ENCODE measurements around the gene SNX14. TPM values are rescaled to one million over a fixed set of nuclear protein-coding genes. Genes with fewer than 3 reads are reported as not detected.

Gene SNX14
- total RNA-seq, 1 experiment from 2014 or later, result 84.8 TPM

DNA sequence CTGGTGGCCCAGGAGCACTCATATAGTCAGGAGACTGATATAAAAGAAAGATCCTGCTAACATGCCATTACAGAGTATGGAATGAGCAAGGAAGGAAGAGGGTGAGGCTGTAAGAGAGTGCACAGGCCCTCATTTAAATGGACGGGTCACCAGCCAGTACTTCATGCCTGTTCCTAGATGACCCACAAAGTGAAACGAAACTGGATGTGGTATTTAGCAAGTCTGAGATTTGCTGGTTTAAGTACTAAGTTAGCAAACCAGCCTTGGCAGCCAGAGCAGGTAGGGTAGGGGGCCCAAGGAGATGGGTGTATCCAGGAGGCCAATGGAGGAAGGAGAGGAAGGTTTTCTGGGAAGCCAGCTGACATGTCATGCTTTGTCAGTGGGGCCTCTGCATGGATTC is 127.9 kb downstream of the SNX14 start:
- no peak overlapping the region for H2AFZ ChIP-seq (ENCODE audit: low read depth, low read length, poor library complexity, severe bottlenecking)
- H3K4me3 ChIP-seq (replicated peaks in 1 of 2; ENCODE audit: low read depth in 1 of 2, low read length in 2 of 2), result no peak overlapping the region
- ChIA-PET CTCF (no interaction called here), POLR2A (interaction anchor here (3.4 kb wide), 1 partner anchor 15 kb away, joined by 45 read pairs; the partner anchor contains the start of gene NT5E), RAD21 (ENCODE audit: low non-redundant PET in 1 of 2, low total read pairs in 2 of 2, uncharacterized antibody in 2 of 2, unreplicated experiment in 2 of 2) (no interaction called here)
- H3K9ac ChIP-seq (ENCODE audit: low read length), result peak overlapping the region; percentile 65
- peak overlapping the region; percentile 80 for H3K27ac ChIP-seq (ENCODE audit: low read depth, low read length)
- 0 out of 4 replicates have a peak, but pooled peaks cover 0 to 5% of the 10 kb centered on the region in 2 experiments for H3K36me3 ChIP-seq (ENCODE audit: control insufficient read depth in 1 of 2, insufficient read depth in 2 of 2, low read length in 2 of 2)
- H4K20me1 ChIP-seq (ENCODE audit: insufficient read depth), result no peaks in the 10 kb centered on the region
- H3K4me2 ChIP-seq (ENCODE audit: low read length), result peak overlapping the region; percentile 80
- H3K27me3 ChIP-seq (ENCODE audit: insufficient read depth, low read length), result no peaks in the 10 kb centered on the region
- DNase-seq (ENCODE audit: low read depth, low spot score) (no peak), ATAC-seq (no peak)
- TF ChIP-seq, protein P1, sequence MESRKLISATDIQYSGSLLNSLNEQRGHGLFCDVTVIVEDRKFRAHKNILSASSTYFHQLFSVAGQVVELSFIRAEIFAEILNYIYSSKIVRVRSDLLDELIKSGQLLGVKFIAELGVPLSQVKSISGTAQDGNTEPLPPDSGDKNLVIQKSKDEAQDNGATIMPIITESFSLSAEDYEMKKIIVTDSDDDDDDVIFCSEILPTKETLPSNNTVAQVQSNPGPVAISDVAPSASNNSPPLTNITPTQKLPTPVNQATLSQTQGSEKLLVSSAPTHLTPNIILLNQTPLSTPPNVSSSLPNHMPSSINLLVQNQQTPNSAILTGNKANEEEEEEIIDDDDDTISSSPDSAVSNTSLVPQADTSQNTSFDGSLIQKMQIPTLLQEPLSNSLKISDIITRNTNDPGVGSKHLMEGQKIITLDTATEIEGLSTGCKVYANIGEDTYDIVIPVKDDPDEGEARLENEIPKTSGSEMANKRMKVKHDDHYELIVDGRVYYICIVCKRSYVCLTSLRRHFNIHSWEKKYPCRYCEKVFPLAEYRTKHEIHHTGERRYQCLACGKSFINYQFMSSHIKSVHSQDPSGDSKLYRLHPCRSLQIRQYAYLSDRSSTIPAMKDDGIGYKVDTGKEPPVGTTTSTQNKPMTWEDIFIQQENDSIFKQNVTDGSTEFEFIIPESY (IDR thresholded peaks at IDR 0.05; ENCODE audit: extremely low read depth, insufficient replicate concordance, low read length), result no peak
- TF ChIP-seq RAD21 (IDR thresholded peaks at IDR 0.05; ENCODE audit: low read depth), result no peak
- TF ChIP-seq SRF (IDR thresholded peaks at IDR 0.05; ENCODE audit: low read depth), result no peak
- TF ChIP-seq EZH2 (IDR thresholded peaks at IDR 0.05), result no peak
- no peak for TF ChIP-seq EZH2phosphoT487 (IDR thresholded peaks at IDR 0.05; ENCODE audit: borderline replicate concordance)
- no peak for TF ChIP-seq CEBPB (IDR thresholded peaks at IDR 0.05; ENCODE audit: low read depth)
- TF ChIP-seq, protein P2, sequence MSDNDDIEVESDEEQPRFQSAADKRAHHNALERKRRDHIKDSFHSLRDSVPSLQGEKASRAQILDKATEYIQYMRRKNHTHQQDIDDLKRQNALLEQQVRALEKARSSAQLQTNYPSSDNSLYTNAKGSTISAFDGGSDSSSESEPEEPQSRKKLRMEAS (IDR thresholded peaks at IDR 0.05), result no peak
- TF ChIP-seq POLR2AphosphoS5 (IDR thresholded peaks at IDR 0.05; ENCODE audit: low read depth, low read length), result peak; percentile 25; the same call in 1 of the 2 replicates
- no peak for TF ChIP-seq YY1 (IDR thresholded peaks at IDR 0.05; ENCODE audit: extremely low read depth, insufficient replicate concordance, low read depth, low read length)
- TF ChIP-seq POLR2A (IDR thresholded peaks at IDR 0.05; ENCODE audit: borderline replicate concordance, extremely low read depth, insufficient read depth, insufficient read length), result no peak
- TF ChIP-seq ELF1 (IDR thresholded peaks at IDR 0.05; ENCODE audit: borderline replicate concordance, low read depth), result no peak
- no peak for TF ChIP-seq EGR1 (IDR thresholded peaks at IDR 0.05; ENCODE audit: low read depth)
- TF ChIP-seq ZFX (IDR thresholded peaks at IDR 0.05), result 0 out of 2 replicates have a peak, but pooled peaks have one; percentile 20
- TF ChIP-seq, protein P3, sequence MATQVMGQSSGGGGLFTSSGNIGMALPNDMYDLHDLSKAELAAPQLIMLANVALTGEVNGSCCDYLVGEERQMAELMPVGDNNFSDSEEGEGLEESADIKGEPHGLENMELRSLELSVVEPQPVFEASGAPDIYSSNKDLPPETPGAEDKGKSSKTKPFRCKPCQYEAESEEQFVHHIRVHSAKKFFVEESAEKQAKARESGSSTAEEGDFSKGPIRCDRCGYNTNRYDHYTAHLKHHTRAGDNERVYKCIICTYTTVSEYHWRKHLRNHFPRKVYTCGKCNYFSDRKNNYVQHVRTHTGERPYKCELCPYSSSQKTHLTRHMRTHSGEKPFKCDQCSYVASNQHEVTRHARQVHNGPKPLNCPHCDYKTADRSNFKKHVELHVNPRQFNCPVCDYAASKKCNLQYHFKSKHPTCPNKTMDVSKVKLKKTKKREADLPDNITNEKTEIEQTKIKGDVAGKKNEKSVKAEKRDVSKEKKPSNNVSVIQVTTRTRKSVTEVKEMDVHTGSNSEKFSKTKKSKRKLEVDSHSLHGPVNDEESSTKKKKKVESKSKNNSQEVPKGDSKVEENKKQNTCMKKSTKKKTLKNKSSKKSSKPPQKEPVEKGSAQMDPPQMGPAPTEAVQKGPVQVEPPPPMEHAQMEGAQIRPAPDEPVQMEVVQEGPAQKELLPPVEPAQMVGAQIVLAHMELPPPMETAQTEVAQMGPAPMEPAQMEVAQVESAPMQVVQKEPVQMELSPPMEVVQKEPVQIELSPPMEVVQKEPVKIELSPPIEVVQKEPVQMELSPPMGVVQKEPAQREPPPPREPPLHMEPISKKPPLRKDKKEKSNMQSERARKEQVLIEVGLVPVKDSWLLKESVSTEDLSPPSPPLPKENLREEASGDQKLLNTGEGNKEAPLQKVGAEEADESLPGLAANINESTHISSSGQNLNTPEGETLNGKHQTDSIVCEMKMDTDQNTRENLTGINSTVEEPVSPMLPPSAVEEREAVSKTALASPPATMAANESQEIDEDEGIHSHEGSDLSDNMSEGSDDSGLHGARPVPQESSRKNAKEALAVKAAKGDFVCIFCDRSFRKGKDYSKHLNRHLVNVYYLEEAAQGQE (IDR thresholded peaks at IDR 0.05; ENCODE audit: low read depth), result no peak
- H3K9me3 ChIP-seq (ENCODE audit: control insufficient read depth in 1 of 2, insufficient read depth in 1 of 2, low read depth in 1 of 2, low read length in 2 of 2), result no peaks in the 10 kb centered on the region
- H3K9me2 ChIP-seq (ENCODE audit: insufficient read depth), result no peaks in the 10 kb centered on the region
- H3K79me2 ChIP-seq (ENCODE audit: insufficient read depth, low read length), result no peaks in the 10 kb centered on the region
- BruUV-seq (replicated peaks), result no TSS peak
- peaks cover 41 to 94% of the 10 kb centered on the region in 2 experiments for H3K4me1 ChIP-seq (ENCODE audit: control insufficient read depth in 1 of 2, insufficient read depth in 2 of 2, low read length in 2 of 2)
- intact Hi-C loops (cut with micrococcal nuclease), result loop anchor here (10.0 kb wide), 1 partner anchor 209 kb away; no protein-coding TSS in a partner anchor
